ENCODE measurements around the gene PRKN. TPM values are rescaled to one million over a fixed set of nuclear protein-coding genes. Genes with fewer than 3 reads are reported as not detected.

PRKN gene
- total RNA-seq, 1 experiment from 2014 or later, result 1.2 TPM

DNA sequence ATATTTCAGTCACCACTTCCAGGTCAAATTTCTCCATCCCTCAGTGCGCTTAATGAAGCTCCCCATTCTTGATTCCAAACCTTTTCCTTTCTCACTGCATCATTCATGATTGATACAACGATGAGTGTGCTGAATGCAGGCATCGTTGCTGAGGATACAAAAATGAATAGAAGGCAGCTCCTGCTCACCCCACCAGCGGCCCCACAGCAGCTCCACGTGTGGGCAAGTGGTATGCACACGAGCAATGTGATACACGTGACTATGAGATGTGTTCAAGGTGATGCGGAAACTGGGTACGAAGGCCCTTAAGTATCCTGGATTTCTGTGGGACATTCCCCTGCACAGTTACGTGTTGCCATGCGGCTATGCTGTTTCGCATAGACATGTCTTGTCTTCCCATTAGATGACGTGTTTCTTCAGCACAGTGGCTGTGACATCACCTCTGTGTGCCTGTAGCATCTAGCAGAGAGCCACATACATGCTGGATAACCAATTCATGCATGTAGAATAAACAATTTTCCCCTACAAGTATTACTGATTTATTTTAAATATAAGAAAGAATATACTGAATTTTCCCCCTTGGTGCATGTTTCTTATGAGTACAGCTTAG, 1193.2 kb downstream of the PRKN start:
- Histone ChIP-seq H3K27ac (ENCODE audit: low read depth, low read length, poor library complexity, severe bottlenecking) (no peak overlapping the region), H3K27me3 (replicated peaks; ENCODE audit: insufficient read depth, low read depth, low read length, poor library complexity) (peaks cover 19% of the 10 kb centered on the region), H3K36me3 (ENCODE audit: insufficient read depth, low read length, poor library complexity, severe bottlenecking) (no peaks in the 10 kb centered on the region), H3K4me1 (ENCODE audit: insufficient read depth, low read length, poor library complexity, severe bottlenecking) (no peaks in the 10 kb centered on the region), H3K4me3 (ENCODE audit: low read depth, low read length, poor library complexity, severe bottlenecking) (no peak overlapping the region), H3K9me3 (ENCODE audit: low read depth, low read length, poor library complexity, severe bottlenecking) (no peaks in the 10 kb centered on the region)
- DNase-seq (ENCODE audit: low spot score), result no peak
- ChIA-PET CTCF (no interaction called here), POLR2A (ENCODE audit: low non-redundant PET) (no interaction called here)
- no TSS peak for BruUV-seq (replicated peaks)
- intact Hi-C loops (cut with micrococcal nuclease; ENCODE audit: unreplicated experiment), result no loop called here
- TF ChIP-seq EZH2 (IDR thresholded peaks at IDR 0.05; ENCODE audit: borderline replicate concordance, low read depth, low read length, poor library complexity, severe bottlenecking), result no peak
- TF ChIP-seq, protein P1, sequence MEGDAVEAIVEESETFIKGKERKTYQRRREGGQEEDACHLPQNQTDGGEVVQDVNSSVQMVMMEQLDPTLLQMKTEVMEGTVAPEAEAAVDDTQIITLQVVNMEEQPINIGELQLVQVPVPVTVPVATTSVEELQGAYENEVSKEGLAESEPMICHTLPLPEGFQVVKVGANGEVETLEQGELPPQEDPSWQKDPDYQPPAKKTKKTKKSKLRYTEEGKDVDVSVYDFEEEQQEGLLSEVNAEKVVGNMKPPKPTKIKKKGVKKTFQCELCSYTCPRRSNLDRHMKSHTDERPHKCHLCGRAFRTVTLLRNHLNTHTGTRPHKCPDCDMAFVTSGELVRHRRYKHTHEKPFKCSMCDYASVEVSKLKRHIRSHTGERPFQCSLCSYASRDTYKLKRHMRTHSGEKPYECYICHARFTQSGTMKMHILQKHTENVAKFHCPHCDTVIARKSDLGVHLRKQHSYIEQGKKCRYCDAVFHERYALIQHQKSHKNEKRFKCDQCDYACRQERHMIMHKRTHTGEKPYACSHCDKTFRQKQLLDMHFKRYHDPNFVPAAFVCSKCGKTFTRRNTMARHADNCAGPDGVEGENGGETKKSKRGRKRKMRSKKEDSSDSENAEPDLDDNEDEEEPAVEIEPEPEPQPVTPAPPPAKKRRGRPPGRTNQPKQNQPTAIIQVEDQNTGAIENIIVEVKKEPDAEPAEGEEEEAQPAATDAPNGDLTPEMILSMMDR (conservative IDR thresholded peaks at IDR 0.05; ENCODE audit: low read depth, low read length), result no peak

DNA sequence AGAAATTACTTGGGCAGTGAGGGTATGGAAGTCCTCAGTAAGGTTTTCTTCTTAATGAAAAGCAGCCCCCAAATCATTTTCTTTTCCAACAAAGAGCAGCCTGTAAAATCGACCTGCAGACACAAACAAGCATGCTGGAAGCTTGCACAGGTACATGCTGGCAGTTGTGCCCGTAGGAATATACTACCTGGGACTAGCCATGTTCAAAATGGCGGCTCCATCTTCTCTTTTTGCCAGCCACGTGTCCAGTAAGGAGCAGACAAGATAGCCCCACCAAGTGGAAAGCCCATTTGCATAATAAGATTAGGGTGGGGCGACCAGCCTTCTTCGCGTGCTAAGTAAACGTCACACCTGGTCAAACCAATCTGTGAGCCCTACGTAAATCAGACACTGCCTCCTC, 1194.3 kb downstream of the PRKN start:
- Histone ChIP-seq H3K4me3 (ENCODE audit: low read depth, low read length, poor library complexity, severe bottlenecking) (no peak overlapping the region), H3K27ac (ENCODE audit: low read depth, low read length, poor library complexity, severe bottlenecking) (no peak overlapping the region), H3K36me3 (ENCODE audit: insufficient read depth, low read length, poor library complexity, severe bottlenecking) (no peaks in the 10 kb centered on the region), H3K9me3 (ENCODE audit: low read depth, low read length, poor library complexity, severe bottlenecking) (no peaks in the 10 kb centered on the region), H3K27me3 (replicated peaks; ENCODE audit: insufficient read depth, low read depth, low read length, poor library complexity) (peaks cover 15% of the 10 kb centered on the region), H3K4me1 (ENCODE audit: insufficient read depth, low read length, poor library complexity, severe bottlenecking) (no peaks in the 10 kb centered on the region)
- intact Hi-C loops (cut with micrococcal nuclease; ENCODE audit: unreplicated experiment), result no loop called here
- TF ChIP-seq, protein P1 (conservative IDR thresholded peaks at IDR 0.05; ENCODE audit: low read depth, low read length), result no peak
- no peak for TF ChIP-seq EZH2 (IDR thresholded peaks at IDR 0.05; ENCODE audit: borderline replicate concordance, low read depth, low read length, poor library complexity, severe bottlenecking)
- no peak for DNase-seq (ENCODE audit: low spot score)
- no TSS peak for BruUV-seq (replicated peaks)
- ChIA-PET POLR2A (ENCODE audit: low non-redundant PET) (no interaction called here), CTCF (no interaction called here)

DNA sequence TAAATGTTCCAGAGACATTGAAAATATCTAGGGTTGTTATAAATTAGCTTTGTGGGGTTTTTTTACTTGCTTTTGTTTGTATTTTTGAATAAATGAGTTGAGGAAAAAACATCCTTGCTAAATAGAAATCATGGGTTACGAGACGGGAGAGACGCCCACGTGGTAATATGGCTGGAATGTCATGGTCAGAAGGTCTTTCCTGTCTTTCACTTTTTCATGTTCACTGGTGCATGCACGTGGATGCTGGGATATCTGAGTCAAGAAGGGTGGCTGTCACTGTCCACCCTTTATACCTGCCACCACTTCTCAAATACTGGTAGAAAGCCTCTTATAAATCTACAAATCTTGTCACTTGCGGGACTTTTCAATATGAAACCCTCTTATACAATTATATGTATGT, 1195.0 kb downstream of the PRKN start:
- no peak for DNase-seq (ENCODE audit: low spot score)
- BruUV-seq (replicated peaks), result no TSS peak
- no peak overlapping the region for H3K4me3 ChIP-seq (ENCODE audit: low read depth, low read length, poor library complexity, severe bottlenecking)
- H3K27ac ChIP-seq (ENCODE audit: low read depth, low read length, poor library complexity, severe bottlenecking), result no peak overlapping the region
- CTCF ChIA-PET, result no interaction called here
- intact Hi-C loops (cut with micrococcal nuclease; ENCODE audit: unreplicated experiment), result no loop called here
- peaks cover 14% of the 10 kb centered on the region for H3K27me3 ChIP-seq (replicated peaks; ENCODE audit: insufficient read depth, low read depth, low read length, poor library complexity)
- POLR2A ChIA-PET (ENCODE audit: low non-redundant PET), result no interaction called here
- no peaks in the 10 kb centered on the region for H3K4me1 ChIP-seq (ENCODE audit: insufficient read depth, low read length, poor library complexity, severe bottlenecking)
- TF ChIP-seq, protein P1 (conservative IDR thresholded peaks at IDR 0.05; ENCODE audit: low read depth, low read length), result no peak
- no peak for TF ChIP-seq EZH2 (IDR thresholded peaks at IDR 0.05; ENCODE audit: borderline replicate concordance, low read depth, low read length, poor library complexity, severe bottlenecking)
- H3K36me3 ChIP-seq (ENCODE audit: insufficient read depth, low read length, poor library complexity, severe bottlenecking), result no peaks in the 10 kb centered on the region
- H3K9me3 ChIP-seq (ENCODE audit: low read depth, low read length, poor library complexity, severe bottlenecking), result no peaks in the 10 kb centered on the region

All from A673 (cell line).